ENCODE results near the gene SLC26A6. TPM values are rescaled to one million over a fixed set of nuclear protein-coding genes. Genes with fewer than 3 reads are reported as not detected.

The SLC26A6 gene
- total and polyA plus RNA-seq, 2 of the 13 experiments (the other 11 are each of a cell fraction or from before 2014, with no cell fraction given) = 40.7 to 184 TPM

GRCh38 chr3:48664313-48664644, 29.0 kb upstream of the SLC26A6 start:
- Histone ChIP-seq H4K20me1 (ENCODE audit: insufficient read depth, low read length) (peaks cover 6% of the 10 kb centered on the region; the same call in 1 of the 2 replicates), H3K36me3 (replicated peaks in 1 of 2; ENCODE audit: control insufficient read depth in 1 of 2, insufficient read depth in 2 of 2, low read length in 2 of 2) (peaks cover 0 to 1% of the 10 kb centered on the region in 2 experiments; a peak in 2 of 5 replicates), H3K4me1 (ENCODE audit: insufficient read depth, low read length) (peaks cover 21% of the 10 kb centered on the region), H3K9ac (ENCODE audit: insufficient read depth, low read depth, low read length) (peak overlapping the region; percentile 94), H3K27me3 (ENCODE audit: control insufficient read depth in 1 of 2, insufficient read depth in 2 of 2, low read length in 2 of 2) (no peaks in the 10 kb centered on the region), H3K4me2 (ENCODE audit: low read depth, low read length) (peak overlapping the region; percentile 54), H2AFZ (ENCODE audit: low read length) (no peak overlapping the region), H3K4me3 (replicated peaks in 1 of 3; ENCODE audit: insufficient read depth in 1 of 3, low read depth in 2 of 3, low read length in 3 of 3) (peak overlapping the region in 1 of 3 experiments; percentile 77; a peak in 1 of 6 replicates), H3K79me2 (ENCODE audit: insufficient read depth, low read length) (no peaks in the 10 kb centered on the region), H3K9me3 (ENCODE audit: low read length) (no peaks in the 10 kb centered on the region), H3K27ac (ENCODE audit: extremely low read length, insufficient read depth, low read length) (peak overlapping the region; percentile 96)
- BruUV-seq (replicated peaks) = no TSS peak
- ChIA-PET CTCF (ENCODE audit: low intra/inter-chr PET ratio, low total read pairs) (interaction anchor here (1.6 kb wide), 1 partner anchor 22 kb away, joined by 4 read pairs; the partner anchor contains the start of gene NCKIPSD), POLR2A (interaction anchor here (1.3 to 4.0 kb wide), 6 partner anchors 12 to 191 kb away, joined by 3 to 40 read pairs (median 9); partner anchors contain the start of genes NCKIPSD, PFKFB4, SLC26A6 and TMEM89)
- FAIRE-seq (no peak), ATAC-seq (no peak), DNase-seq (ENCODE audit: low spot score) (no peak)
- intact Hi-C loops (cut with micrococcal nuclease; ENCODE audit: unreplicated experiment) (no loop called here), in situ Hi-C loops (cut with HindIII; ENCODE audit: extremely low pct_ligation_motif_present, low pct_unique_long_range_greater_than_20kb) (no loop called here)
- TF ChIP-seq, protein P1, sequence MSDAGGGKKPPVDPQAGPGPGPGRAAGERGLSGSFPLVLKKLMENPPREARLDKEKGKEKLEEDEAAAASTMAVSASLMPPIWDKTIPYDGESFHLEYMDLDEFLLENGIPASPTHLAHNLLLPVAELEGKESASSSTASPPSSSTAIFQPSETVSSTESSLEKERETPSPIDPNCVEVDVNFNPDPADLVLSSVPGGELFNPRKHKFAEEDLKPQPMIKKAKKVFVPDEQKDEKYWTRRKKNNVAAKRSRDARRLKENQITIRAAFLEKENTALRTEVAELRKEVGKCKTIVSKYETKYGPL (CRISPR knock-in tag; IDR thresholded peaks at IDR 0.05) = no peak
- TF ChIP-seq ZMYM3 (CRISPR knock-in tag; IDR thresholded peaks at IDR 0.05) (no peak), ZNF572 (CRISPR knock-in tag; IDR thresholded peaks at IDR 0.05) (no peak), ZEB1 (IDR thresholded peaks at IDR 0.05; ENCODE audit: insufficient replicate concordance, low read depth) (peak; percentile 14), CEBPG (CRISPR knock-in tag; IDR thresholded peaks at IDR 0.05) (no peak), RBM22 (optimal IDR thresholded peaks at IDR 0.05; ENCODE audit: low read length) (peak; percentile 12), ZNF747 (CRISPR knock-in tag; IDR thresholded peaks at IDR 0.05; ENCODE audit: borderline replicate concordance) (0 out of 2 replicates have a peak, but pooled peaks have one; percentile 19), ZNF253 (CRISPR knock-in tag; IDR thresholded peaks at IDR 0.05; ENCODE audit: borderline replicate concordance) (no peak), SIN3B (IDR thresholded peaks at IDR 0.05; ENCODE audit: low read length) (no peak), ZNF569 (CRISPR knock-in tag; IDR thresholded peaks at IDR 0.05; ENCODE audit: borderline replicate concordance) (0 out of 2 replicates have a peak, but pooled peaks have one; percentile 42), ZNF891 (CRISPR knock-in tag; IDR thresholded peaks at IDR 0.05) (peak; percentile 10; the same call in 1 of the 2 replicates)
- WGBS (ENCODE audit: low lambda C conversion rate) = 51% methylated on average over 10 of the region's 11 CpGs

All from HepG2 (cell line).